ENCODE data around the gene SYMPK.
"Not testable (repeated sequence)": the region's sequence is repeated elsewhere in the genome, so short reads cannot be mapped to it uniquely, and the experiment has no call there.

Gene SYMPK

DNA sequence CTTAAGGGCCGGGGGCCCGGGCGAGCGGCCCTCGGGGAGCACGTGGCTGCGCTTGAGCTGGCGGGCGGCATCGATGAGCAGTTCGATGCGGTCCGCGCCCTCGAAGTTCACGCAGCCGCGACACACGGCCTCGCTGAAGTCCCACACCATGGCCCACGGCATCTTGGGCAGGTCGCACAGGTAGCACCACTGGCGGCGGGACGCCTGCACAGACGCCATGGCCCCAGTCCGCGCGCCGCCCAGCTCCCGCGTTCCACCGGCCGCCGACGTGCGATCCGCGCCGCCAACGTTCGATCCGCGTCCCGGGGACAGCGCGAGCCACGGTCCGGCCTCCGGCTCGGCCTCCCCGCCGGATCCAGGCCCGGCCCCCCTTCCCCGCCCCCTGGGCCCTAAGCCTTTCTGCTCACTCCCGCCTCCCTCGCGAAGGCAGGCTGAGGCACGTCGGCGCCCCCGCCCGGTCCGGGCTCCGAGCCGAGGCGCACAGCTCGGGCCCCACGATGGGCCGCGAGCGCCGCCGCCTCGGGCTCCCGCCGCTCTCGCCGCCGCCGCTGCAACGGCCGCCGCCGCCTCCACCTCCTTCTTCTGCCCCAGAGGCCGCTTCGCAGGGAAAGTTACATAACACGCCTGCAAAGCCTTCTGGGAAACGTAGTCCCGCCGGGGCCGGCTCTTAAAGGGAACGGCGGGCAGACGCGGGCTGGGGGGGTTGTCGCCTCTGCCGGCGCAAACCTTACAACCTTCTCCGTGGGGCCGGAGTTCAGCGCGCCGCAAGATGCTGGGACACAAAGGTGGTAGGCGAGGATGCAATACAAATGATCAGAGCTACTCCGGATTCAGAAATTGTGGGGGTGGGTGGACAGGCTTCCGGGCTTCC, 22.8 kb upstream of the SYMPK start, which contains the start of gene IRF2BP1:
Gene IRF2BP1, minus strand, starts transcription at position 586 of the 871 bp plus-strand sequence. Its CDS starts 367 bp downstream, at position 219.
- peak; percentile 96 for DNase-seq

- DNase-seq = peak; percentile 67
Measured at GRCh38 chr19:45884682-45885555, 22.0 kb upstream of the SYMPK start.

- DNase-seq = peak; percentile 63
Measured at GRCh38 chr19:45883881-45884681, 21.1 kb upstream of the SYMPK start.

GRCh38 chr19:45883586-45883880, 20.6 kb upstream of the SYMPK start:
- no peak for DNase-seq

GRCh38 chr19:45882652-45883585, 20.0 kb upstream of the SYMPK start:
- DNase-seq = peak; percentile 94

GRCh38 chr19:45881909-45882528, 19.1 kb upstream of the SYMPK start:
- no peak for DNase-seq

DNA sequence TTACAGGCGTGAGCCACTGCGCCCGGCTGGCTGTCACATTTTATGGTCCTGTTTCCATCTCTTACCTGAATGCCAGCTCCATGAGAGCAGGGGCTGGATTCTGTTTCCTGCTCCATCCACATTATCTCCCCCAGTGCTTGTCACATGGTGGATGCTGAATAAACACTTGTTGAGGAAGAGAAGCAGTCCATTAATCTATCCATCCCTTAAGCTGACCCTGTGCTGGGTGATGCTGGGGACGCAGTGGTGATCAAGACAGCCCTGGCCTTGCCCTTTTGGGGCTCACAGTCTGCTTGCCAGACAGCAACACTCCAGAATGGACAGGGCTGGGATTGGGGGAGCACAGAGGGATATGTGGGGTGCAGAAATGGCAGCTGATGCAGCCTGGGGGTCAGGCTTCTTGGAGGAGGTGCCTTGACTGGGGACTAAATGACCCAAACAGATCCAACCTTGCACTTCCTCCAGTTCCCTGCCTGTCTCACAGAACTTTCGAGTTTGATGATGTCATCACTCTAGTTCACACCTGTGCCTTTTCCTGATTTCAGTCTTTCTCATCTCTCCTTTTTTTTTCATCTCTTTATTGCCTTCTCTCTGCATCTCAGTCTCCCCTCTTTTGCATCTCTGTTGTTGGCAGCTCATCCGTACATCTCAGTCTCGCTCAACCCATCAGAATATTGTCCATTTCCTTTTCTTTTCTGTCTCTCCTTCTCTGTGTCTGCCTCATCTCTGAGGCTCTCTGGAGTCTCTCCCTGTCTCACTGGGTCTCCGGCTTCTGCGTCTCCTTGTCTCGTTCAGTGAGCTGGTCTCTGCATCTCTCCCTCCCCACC, 18.3 kb upstream of the SYMPK start:
- DNase-seq = no peak

- DNase-seq = no peak
Measured at GRCh38 chr19:45879971-45880370, 17.0 kb upstream of the SYMPK start.

GRCh38 chr19:45879055-45879454, 16.1 kb upstream of the SYMPK start:
- DNase-seq = no peak

DNA sequence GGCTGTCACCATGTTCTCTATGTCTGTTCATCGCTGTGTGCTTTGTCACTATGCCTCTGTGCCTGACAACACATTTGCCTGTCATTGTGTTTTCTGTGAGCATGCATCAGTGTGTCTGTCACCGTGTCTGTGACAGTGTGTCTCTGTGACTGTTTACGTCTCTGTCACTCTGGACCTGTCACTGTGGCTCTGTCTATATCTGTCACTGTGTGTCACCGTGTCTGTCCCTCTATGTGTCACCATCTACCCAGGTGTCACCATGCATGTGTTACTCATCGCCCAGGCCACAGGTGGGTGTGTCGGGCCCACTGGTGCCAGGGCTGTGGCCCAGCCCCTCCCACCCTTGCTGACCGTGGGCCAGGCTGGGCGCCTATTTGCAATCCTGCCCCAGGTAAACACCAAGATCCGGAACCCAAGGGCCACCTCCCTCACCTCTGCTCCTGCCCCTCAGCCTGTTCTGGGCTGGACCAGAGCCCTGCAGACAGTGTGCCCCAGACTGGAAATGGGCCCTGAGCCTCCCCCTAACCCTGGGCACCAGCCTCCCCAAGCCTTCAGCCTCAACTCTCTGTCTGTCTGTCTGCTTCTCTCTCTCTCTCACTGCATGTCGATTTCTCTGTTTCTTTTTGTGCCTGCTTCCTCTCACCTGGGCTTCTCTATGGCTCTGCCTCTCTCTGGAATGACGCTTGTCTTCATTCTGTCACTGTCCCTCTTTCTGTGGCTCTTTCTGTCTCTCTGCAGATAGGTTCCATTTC, 15.3 kb upstream of the SYMPK start:
- no peak for DNase-seq

DNA sequence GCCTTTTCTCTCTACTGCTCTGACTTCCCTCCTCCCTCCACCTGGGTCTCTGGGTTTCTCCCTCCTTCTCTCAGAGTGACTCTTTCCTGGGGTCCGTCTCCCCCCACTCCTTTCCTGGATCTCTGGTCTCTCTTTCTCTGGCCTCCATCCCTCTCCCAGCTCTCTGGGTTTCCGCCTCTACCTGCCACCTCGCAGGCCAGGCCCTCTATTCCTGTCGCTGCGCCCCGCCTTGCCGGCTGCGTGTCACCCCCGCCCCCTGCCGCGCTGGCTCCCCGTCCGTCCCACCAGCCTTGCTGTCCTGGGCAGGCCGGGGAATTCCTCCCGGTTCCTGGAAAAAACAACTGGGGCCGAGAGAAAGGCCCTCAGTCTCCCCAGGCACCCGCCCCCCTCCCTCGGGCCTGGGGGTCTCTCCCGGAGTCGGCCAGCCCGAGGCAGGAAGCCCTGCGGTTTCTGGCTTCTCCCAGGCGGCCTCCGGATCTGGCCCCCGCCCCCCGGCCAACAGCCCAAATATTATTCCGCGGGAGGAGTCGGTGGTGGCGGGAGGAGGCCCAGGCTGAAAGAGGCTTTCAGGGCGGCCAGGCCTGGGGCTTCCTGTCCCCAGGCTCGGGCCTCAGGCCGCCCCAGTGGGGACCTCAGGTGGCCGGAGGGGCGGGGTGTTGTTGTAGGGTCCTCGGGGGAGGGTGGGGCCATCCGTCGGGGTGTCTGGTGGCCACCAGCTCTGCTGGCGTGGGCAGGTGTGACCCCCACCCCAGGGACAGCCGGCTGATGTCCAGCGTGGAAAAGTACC, 13.7 kb upstream of the SYMPK start:
- peak; percentile 73 for DNase-seq

DNA sequence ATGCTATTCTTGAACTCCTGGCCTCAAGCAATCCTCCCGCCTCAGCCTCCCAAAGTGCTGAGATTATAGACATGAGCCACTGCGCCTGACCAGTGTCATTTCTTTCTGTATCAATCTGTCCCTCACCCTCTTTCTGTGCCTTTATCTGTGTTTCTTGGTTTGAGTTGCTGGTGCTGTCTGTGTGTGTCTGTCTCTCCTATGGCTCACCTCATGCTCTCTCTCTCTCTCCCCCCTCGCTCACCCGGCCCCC, 13.1 kb upstream of the SYMPK start:
- DNase-seq = no peak

DNA sequence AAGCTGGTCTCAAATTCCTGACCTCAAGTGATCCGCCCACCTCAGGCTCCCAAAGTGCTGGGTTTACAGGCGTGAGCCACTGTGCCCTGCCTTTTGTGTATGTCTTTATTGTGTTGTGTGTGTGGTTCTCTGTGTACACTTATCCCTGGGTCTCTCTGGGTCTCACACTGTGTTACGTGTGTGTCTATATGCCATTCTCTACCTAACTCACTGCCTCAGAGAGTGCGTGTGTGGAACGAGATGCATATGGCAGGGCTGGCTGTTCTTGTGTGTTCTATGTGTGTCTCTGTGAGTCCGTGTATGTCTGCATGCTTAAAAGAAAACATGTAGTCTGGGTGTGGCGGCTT, 11.6 kb upstream of the SYMPK start:
- DNase-seq = no peak

DNA sequence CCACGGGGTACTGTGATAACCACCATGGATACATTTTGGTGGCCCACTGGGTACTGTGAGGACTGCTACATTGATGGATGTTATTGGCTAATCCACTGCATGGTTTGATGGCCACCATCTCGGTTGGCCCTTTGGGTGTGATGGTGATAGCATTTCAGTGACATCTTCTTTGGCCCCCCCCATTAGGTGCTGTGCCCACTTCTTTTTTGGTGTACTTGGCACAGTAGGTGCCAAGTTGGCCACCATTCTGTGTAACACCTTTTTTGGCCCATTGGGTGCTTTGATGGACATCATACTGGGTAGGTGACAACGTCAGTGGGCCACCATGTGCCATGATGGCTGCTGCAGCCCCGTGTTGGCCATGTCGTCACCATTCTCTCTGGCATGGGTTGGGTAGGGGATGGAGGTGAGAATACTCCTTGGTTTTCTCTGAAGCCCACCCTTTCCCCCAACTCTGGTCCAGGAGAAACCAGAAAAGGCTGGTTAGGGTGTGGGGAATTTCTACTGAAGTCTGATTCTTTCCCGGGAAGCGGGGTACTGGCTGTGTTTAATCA, 10.3 kb upstream of the SYMPK start:
- DNase-seq = no peak

DNA sequence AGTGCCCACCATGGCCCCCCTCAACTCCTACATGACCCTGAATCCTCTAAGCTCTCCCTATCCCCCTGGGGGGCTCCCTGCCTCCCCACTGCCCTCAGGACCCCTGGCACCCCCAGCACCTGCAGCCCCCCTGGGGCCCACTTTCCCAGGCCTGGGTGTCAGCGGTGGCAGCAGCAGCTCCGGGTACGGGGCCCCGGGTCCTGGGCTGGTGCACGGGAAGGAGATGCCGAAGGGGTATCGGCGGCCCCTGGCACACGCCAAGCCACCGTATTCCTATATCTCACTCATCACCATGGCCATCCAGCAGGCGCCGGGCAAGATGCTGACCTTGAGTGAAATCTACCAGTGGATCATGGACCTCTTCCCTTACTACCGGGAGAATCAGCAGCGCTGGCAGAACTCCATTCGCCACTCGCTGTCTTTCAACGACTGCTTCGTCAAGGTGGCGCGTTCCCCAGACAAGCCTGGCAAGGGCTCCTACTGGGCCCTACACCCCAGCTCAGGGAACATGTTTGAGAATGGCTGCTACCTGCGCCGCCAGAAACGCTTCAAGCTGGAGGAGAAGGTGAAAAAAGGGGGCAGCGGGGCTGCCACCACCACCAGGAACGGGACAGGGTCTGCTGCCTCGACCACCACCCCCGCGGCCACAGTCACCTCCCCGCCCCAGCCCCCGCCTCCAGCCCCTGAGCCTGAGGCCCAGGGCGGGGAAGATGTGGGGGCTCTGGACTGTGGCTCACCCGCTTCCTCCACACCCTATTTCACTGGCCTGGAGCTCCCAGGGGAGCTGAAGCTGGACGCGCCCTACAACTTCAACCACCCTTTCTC, 9.4 kb upstream of the SYMPK start:
- DNase-seq = no peak

DNA sequence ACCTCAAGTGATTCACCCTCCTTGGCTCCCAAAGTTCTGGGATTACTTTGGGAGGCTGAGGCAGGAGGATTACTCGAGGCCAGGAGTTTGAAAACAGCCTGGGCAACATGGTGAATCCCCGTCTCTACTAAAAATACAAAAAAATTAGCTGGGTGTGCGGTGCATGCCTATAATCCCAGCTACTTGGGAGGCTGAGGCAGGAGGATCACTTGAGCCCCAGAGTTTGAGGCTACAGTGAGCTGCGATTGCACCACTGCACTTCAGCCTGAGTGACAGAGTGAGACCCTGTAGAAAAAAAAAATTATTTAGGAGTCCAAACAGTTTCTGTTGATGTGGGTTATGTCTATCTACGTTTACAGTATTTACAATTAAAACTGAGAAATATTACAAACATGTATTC, 7.9 kb upstream of the SYMPK start:
- DNase-seq = no peak

- not testable (repeated sequence) for DNase-seq
Measured at GRCh38 chr19:45867241-45867640, 4.3 kb upstream of the SYMPK start.
